H7 (cell line): Measurements from ENCODE around the gene EIF2A. TPM values are rescaled to one million over a fixed set of nuclear protein-coding genes. Genes with fewer than 3 reads are reported as not detected.
"Not testable (repeated sequence)": the region's sequence is repeated elsewhere in the genome, so short reads cannot be mapped to it uniquely, and the experiment has no call there.

Source experiments
- DNase-seq: peaks from one replicate; pipeline ENCODE4 v3.0.0; 2012
- H3K27me3 ChIP-seq: 2 replicates; pipeline ENCODE4 v1.6.0; 2011; ENCODE audit warnings: mild to moderate bottlenecking, low read length; ENCODE audit not compliant: control insufficient read depth, insufficient read depth
- H3K36me3 ChIP-seq: replicated peaks from 2 replicates; pipeline ENCODE4 v1.5.1; 2011; ENCODE audit warnings: low read length; ENCODE audit not compliant: control insufficient read depth, insufficient read depth
- H3K4me3 ChIP-seq: 2 replicates; pipeline ENCODE4 v1.5.1; 2011; ENCODE audit warnings: low read depth, mild to moderate bottlenecking, control low read depth, low read length, moderate library complexity; ENCODE audit not compliant: insufficient read depth
- total RNA-seq: library from RNA; depleted of rRNA; stranded (reverse); fragments of >200 nt; shearing (Covaris generic); gene quantifications from 2 replicates; pipeline ENCODE4 v1.2.3, GENCODE V29; 2014; rRNA removed

EIF2A gene
- total RNA-seq, result 81.3 and 141 TPM in 2 replicates

GRCh38 chr3:150546226-150547044, at the start of gene EIF2A, which contains the start of gene SERP1:
Gene EIF2A, plus strand, starts transcription at chr3:150546787. Its CDS starts 16 bp downstream, at chr3:150546803.
Gene SERP1, minus strand, starts transcription at chr3:150546496. Its CDS starts 361 bp downstream, at chr3:150546135.
- peak within 1 kb of the TSS; percentile 95 for H3K4me3 ChIP-seq

GRCh38 chr3:150497956-150498355, 48.6 kb upstream of the EIF2A start:
- H3K4me3 ChIP-seq, result no peak overlapping the region
- no peaks in the 10 kb centered on the region for H3K27me3 ChIP-seq
- no peaks in the 10 kb centered on the region for H3K36me3 ChIP-seq
- no peak for DNase-seq

More at GRCh38 chr3:150546226-150547044, at the start of gene EIF2A, which contains the start of gene SERP1:
- peak; percentile 91 for DNase-seq
- H3K27me3 ChIP-seq, result no peaks in the 10 kb centered on the region
- peaks cover 7% of the 10 kb centered on the region for H3K36me3 ChIP-seq

- DNase-seq, H3K36me3 ChIP-seq, H3K27me3 ChIP-seq, H3K4me3 ChIP-seq: not testable (repeated sequence)
Measured at GRCh38 chr3:150500960-150501359, 45.6 kb upstream of the EIF2A start.

GRCh38 chr3:150503402-150504099, 43.0 kb upstream of the EIF2A start:
- H3K27me3 ChIP-seq, result no peaks in the 10 kb centered on the region
- H3K4me3 ChIP-seq, result no peak overlapping the region
- DNase-seq, result no peak
- no peaks in the 10 kb centered on the region for H3K36me3 ChIP-seq

GRCh38 chr3:150504483-150504882, 42.1 kb upstream of the EIF2A start:
- no peaks in the 10 kb centered on the region for H3K27me3 ChIP-seq
- DNase-seq, result no peak
- no peaks in the 10 kb centered on the region for H3K36me3 ChIP-seq
- H3K4me3 ChIP-seq, result no peak overlapping the region

GRCh38 chr3:150508401-150508800, 38.2 kb upstream of the EIF2A start:
- DNase-seq, result no peak
- Histone ChIP-seq H3K36me3 (no peaks in the 10 kb centered on the region), H3K27me3 (no peaks in the 10 kb centered on the region), H3K4me3 (no peak overlapping the region)

GRCh38 chr3:150509780-150510179, 36.8 kb upstream of the EIF2A start:
- H3K27me3 ChIP-seq, result no peaks in the 10 kb centered on the region
- no peak overlapping the region for H3K4me3 ChIP-seq
- no peaks in the 10 kb centered on the region for H3K36me3 ChIP-seq
- DNase-seq, result no peak

- H3K36me3 ChIP-seq, result no peaks in the 10 kb centered on the region
Measured at GRCh38 chr3:150511122-150511821, 35.3 kb upstream of the EIF2A start.

GRCh38 chr3:150515210-150515609, 31.4 kb upstream of the EIF2A start:
- no peak overlapping the region for H3K4me3 ChIP-seq
- no peaks in the 10 kb centered on the region for H3K36me3 ChIP-seq
- no peaks in the 10 kb centered on the region for H3K27me3 ChIP-seq
- DNase-seq, result no peak

More at GRCh38 chr3:150511122-150511821, 35.3 kb upstream of the EIF2A start:
- DNase-seq, result no peak
- Histone ChIP-seq H3K4me3 (no peak overlapping the region), H3K27me3 (no peaks in the 10 kb centered on the region)

- Histone ChIP-seq H3K27me3 (no peaks in the 10 kb centered on the region), H3K4me3 (no peak overlapping the region), H3K36me3 (no peaks in the 10 kb centered on the region)
- DNase-seq, result no peak
Measured at GRCh38 chr3:150519026-150519425, 27.6 kb upstream of the EIF2A start.

GRCh38 chr3:150520408-150520807, 26.2 kb upstream of the EIF2A start:
- H3K36me3 ChIP-seq, result no peaks in the 10 kb centered on the region
- no peak overlapping the region for H3K4me3 ChIP-seq
- peak; percentile 17 for DNase-seq
- H3K27me3 ChIP-seq, result no peaks in the 10 kb centered on the region

GRCh38 chr3:150521463-150521862, 25.1 kb upstream of the EIF2A start:
- peak; percentile 17 for DNase-seq

GRCh38 chr3:150523538-150523937, 23.0 kb upstream of the EIF2A start:
- no peak overlapping the region for H3K4me3 ChIP-seq
- DNase-seq, result no peak
- no peaks in the 10 kb centered on the region for H3K27me3 ChIP-seq
- no peaks in the 10 kb centered on the region for H3K36me3 ChIP-seq

More at GRCh38 chr3:150521463-150521862, 25.1 kb upstream of the EIF2A start:
- H3K4me3 ChIP-seq, result no peak overlapping the region
- H3K36me3 ChIP-seq, result no peaks in the 10 kb centered on the region
- no peaks in the 10 kb centered on the region for H3K27me3 ChIP-seq

- H3K27me3 ChIP-seq, result no peaks in the 10 kb centered on the region
- H3K36me3 ChIP-seq, result no peaks in the 10 kb centered on the region
- H3K4me3 ChIP-seq, result no peak overlapping the region
- no peak for DNase-seq
Measured at GRCh38 chr3:150527464-150528255, 18.9 kb upstream of the EIF2A start.
